ENCODE data around the gene RHOT2. TPM values are rescaled to one million over a fixed set of nuclear protein-coding genes. Genes with fewer than 3 reads are reported as not detected.

The RHOT2 gene
- total RNA-seq, 2 experiments from 2014 or later, result 202 to 209 TPM

GRCh38 chr16:621526-622105 lies 46.3 kb upstream of the RHOT2 start:
- DNase-seq (no peak), ATAC-seq (ENCODE audit: poor library complexity) (no peak)
- Mint-ChIP-seq H3K9me3 (no peaks in the 10 kb centered on the region), H3K4me1 (ENCODE audit: low read depth) (no peaks in the 10 kb centered on the region), H3K27me3 (no peaks in the 10 kb centered on the region), H3K4me3 (no peak overlapping the region), H3K36me3 (ENCODE audit: low read depth) (no peaks in the 10 kb centered on the region), H3K27ac (no peak overlapping the region)
- H3K36me3 ChIP-seq (ENCODE audit: insufficient read depth, low read length), result peaks cover 7% of the 10 kb centered on the region
- H3K27ac ChIP-seq (ENCODE audit: low read depth in 1 of 2, low read length in 2 of 2), result no peak overlapping the region
- intact Hi-C loops (cut with DNase I, micrococcal nuclease), result no loop called here
- no peak for TF ChIP-seq CTCF (IDR thresholded peaks at IDR 0.05)
- H3K27me3 ChIP-seq (ENCODE audit: control insufficient read depth in 1 of 2, insufficient read depth in 2 of 2, low read length in 2 of 2), result no peaks in the 10 kb centered on the region
- POLR2A ChIA-PET, result no interaction called here
- H3K4me1 ChIP-seq (ENCODE audit: insufficient read depth, low read length), result no peaks in the 10 kb centered on the region
- H3K4me3 ChIP-seq (ENCODE audit: low read length), result no peak overlapping the region
- CTCF ChIA-PET, result no interaction called here
- H3K9me3 ChIP-seq (ENCODE audit: control insufficient read depth in 1 of 2, insufficient read depth in 1 of 2, low read length in 2 of 2), result no peaks in the 10 kb centered on the region

GRCh38 chr16:622920-623280 lies 45.0 kb upstream of the RHOT2 start:
- CTCF ChIA-PET, result no interaction called here
- no peaks in the 10 kb centered on the region for H3K4me1 ChIP-seq (ENCODE audit: insufficient read depth, low read length)
- no peaks in the 10 kb centered on the region for H3K27me3 ChIP-seq (ENCODE audit: control insufficient read depth in 1 of 2, insufficient read depth in 2 of 2, low read length in 2 of 2)
- no peak for ATAC-seq (ENCODE audit: poor library complexity)
- no peak overlapping the region for H3K4me3 Mint-ChIP-seq
- no peaks in the 10 kb centered on the region for H3K9me3 Mint-ChIP-seq
- H3K36me3 ChIP-seq (ENCODE audit: insufficient read depth, low read length), result peaks cover 10% of the 10 kb centered on the region
- no peaks in the 10 kb centered on the region for H3K4me1 Mint-ChIP-seq (ENCODE audit: low read depth)
- no peaks in the 10 kb centered on the region for H3K27me3 Mint-ChIP-seq
- intact Hi-C loops (cut with DNase I, micrococcal nuclease), result no loop called here
- H3K27ac ChIP-seq (ENCODE audit: low read depth in 1 of 2, low read length in 2 of 2), result no peak overlapping the region
- H3K27ac Mint-ChIP-seq, result no peak overlapping the region
- no peak overlapping the region for H3K4me3 ChIP-seq (ENCODE audit: low read length)
- no peaks in the 10 kb centered on the region for H3K36me3 Mint-ChIP-seq (ENCODE audit: low read depth)
- no peak for DNase-seq
- POLR2A ChIA-PET, result no interaction called here
- TF ChIP-seq CTCF (IDR thresholded peaks at IDR 0.05), result no peak
- no peaks in the 10 kb centered on the region for H3K9me3 ChIP-seq (ENCODE audit: control insufficient read depth in 1 of 2, insufficient read depth in 1 of 2, low read length in 2 of 2)

GRCh38 chr16:624526-625070 lies 43.3 kb upstream of the RHOT2 start:
- no peak for TF ChIP-seq CTCF (IDR thresholded peaks at IDR 0.05)
- no peak overlapping the region for H3K4me3 Mint-ChIP-seq
- ATAC-seq (ENCODE audit: poor library complexity) (no peak), DNase-seq (no peak)
- intact Hi-C loops (cut with DNase I, micrococcal nuclease), result no loop called here
- H3K36me3 Mint-ChIP-seq (ENCODE audit: low read depth), result no peaks in the 10 kb centered on the region
- Histone ChIP-seq H3K27ac (ENCODE audit: low read depth in 1 of 2, low read length in 2 of 2) (no peak overlapping the region), H3K9me3 (ENCODE audit: control insufficient read depth in 1 of 2, insufficient read depth in 1 of 2, low read length in 2 of 2) (no peaks in the 10 kb centered on the region), H3K27me3 (ENCODE audit: control insufficient read depth in 1 of 2, insufficient read depth in 2 of 2, low read length in 2 of 2) (no peaks in the 10 kb centered on the region), H3K4me1 (ENCODE audit: insufficient read depth, low read length) (no peaks in the 10 kb centered on the region), H3K4me3 (ENCODE audit: low read length) (no peak overlapping the region), H3K36me3 (ENCODE audit: insufficient read depth, low read length) (peaks cover 10% of the 10 kb centered on the region)
- ChIA-PET POLR2A (no interaction called here), CTCF (no interaction called here)
- H3K9me3 Mint-ChIP-seq, result no peaks in the 10 kb centered on the region
- H3K27me3 Mint-ChIP-seq, result no peaks in the 10 kb centered on the region
- no peaks in the 10 kb centered on the region for H3K4me1 Mint-ChIP-seq (ENCODE audit: low read depth)
- H3K27ac Mint-ChIP-seq, result no peak overlapping the region
